Sigmoid colon (tissue), 7 donors: ENCODE data around the gene CYB5R4. TPM values are rescaled to one million over a fixed set of nuclear protein-coding genes. Genes with fewer than 3 reads are reported as not detected.
"Not testable (repeated sequence)": the region's sequence is repeated elsewhere in the genome, so short reads cannot be mapped to it uniquely, and the experiment has no call there.

Source experiments
- DNase-seq: peaks from one replicate; pipeline ENCODE4 v3.0.0-alpha.2; 2019
- H3K27ac ChIP-seq, 4 donors: fragments of 200-600 bp; sonication (generic); one replicate each; pipeline ENCODE4 v1.5.1; 2016 to 2019; ENCODE audit warnings: mild to moderate bottlenecking in 1 of 4
- H3K27me3 ChIP-seq, 3 donors: fragments of 200-600 bp; sonication (generic); one replicate each; pipeline ENCODE4 v1.5.1; 2019; ENCODE audit warnings: mild to moderate bottlenecking in 1 of 3
- H3K36me3 ChIP-seq, 4 donors: fragments of 200-600 bp; sonication (generic); one replicate each; pipeline ENCODE4 v1.5.1; 2016 to 2019
- H3K4me1 ChIP-seq, 4 donors: fragments of 200-600 bp; sonication (generic); one replicate each; pipeline ENCODE4 v1.5.1; 2017 to 2019
- H3K4me3 ChIP-seq, 4 donors: fragments of 200-600 bp; sonication (generic); one replicate each; pipeline ENCODE4 v1.5.1; 2017 to 2019; ENCODE audit warnings: mild to moderate bottlenecking in 2 of 4, moderate library complexity in 1 of 4
- H3K9me3 ChIP-seq, 4 donors: fragments of 200-600 bp in 3 of 4; sonication (generic) in 3 of 4; one replicate each; pipeline versions ENCODE4 v1.5.1 to v1.6.1; 2013 to 2019
- CTCF ChIP-seq, 4 experiments: fragments of 450-650 bp in 3 of 4; fragments of 200-600 bp in 1 of 4; IDR thresholded peaks; one replicate each; pipeline ENCODE4 v1.5.1; 2016 to 2019; ENCODE audit warnings: antibody characterized with exemption in 4 of 4, mild to moderate bottlenecking in 3 of 4, moderate library complexity in 2 of 4
- EP300 ChIP-seq, 4 donors: sonication (generic); formaldehyde crosslinking; IDR thresholded peaks; one replicate each; pipeline ENCODE4 v1.6.1; 2017; ENCODE audit warnings: antibody characterized with exemption in 4 of 4
- POLR2A ChIP-seq, 2 donors: fragments of 450-650 bp; IDR thresholded peaks; one replicate each; pipeline ENCODE4 v1.6.1; 2016; ENCODE audit warnings: antibody characterized with exemption in 2 of 2, mild to moderate bottlenecking in 2 of 2, moderate library complexity in 2 of 2
- POLR2AphosphoS5 ChIP-seq, 4 donors: sonication (generic); formaldehyde crosslinking; IDR thresholded peaks; one replicate each; pipeline ENCODE4 v1.6.1; 2017; ENCODE audit warnings: antibody characterized with exemption in 4 of 4
- WGBS, 2 donors: extraction: QIAGEN DNeasy Blood & Tissue Kit; methylation state at CpG; one replicate each; pipeline ENCODE4 v1.1.7; 2013; 5-methylcytosine and 5-hydroxymethylcytosine counted together
- intact Hi-C: fragments of 100-400 bp; cut with DNase I; formaldehyde crosslinking; loops from one replicate; pipeline ENCODE4 v1.15.1; 2023
- polyA plus RNA-seq, 3 donors: library from polyadenylated mRNA; stranded (reverse); fragments of 200-250 nt; gene quantifications; one replicate each; pipeline ENCODE4 v1.2.3, GENCODE V29; 2013
- total RNA-seq, 4 donors: library from RNA; depleted of rRNA; stranded (reverse); fragments of >200 nt; gene quantifications; one replicate each; pipeline ENCODE4 v1.1.0, GENCODE V29; 2016
- donor health status: healthy with polysubstance abuse.
- donor health status: Bipolar disorder and iron deficiency.
- donor health status: healthy.

The CYB5R4 gene
- total and polyA plus RNA-seq, 7 donors, result 9.7 to 35.6 (median 14.3) TPM

DNA sequence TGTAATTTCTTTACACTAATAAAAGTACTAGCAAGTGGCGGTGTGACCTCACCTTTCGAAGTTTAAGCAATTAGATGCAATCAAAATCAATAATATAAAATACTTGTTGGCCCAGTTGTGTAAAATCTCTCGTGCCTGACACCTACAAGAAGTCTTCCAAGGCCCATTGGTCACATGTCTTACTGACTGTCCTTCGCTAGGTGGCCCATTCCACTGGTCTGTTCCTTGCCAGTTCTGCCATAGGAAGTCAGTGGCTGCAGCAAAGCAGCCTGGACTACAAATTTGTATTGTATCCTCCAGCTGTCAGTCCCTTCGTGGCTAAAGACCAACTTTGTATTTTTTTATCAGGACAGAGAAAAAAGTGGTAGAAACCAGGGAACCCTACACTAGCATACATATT, 61.8 kb downstream of the CYB5R4 start:
- Histone ChIP-seq H3K4me3 (no peak overlapping the region), H3K27me3 (no peaks in the 10 kb centered on the region), H3K36me3 (peaks cover 0 to 36% (median 0%) of the 10 kb centered on the region in 4 donors), H3K9me3 (no peaks in the 10 kb centered on the region), H3K4me1 (no peaks in the 10 kb centered on the region), H3K27ac (no peak overlapping the region)
- DNase-seq, result no peak
- TF ChIP-seq EP300 (IDR thresholded peaks at IDR 0.05) (no peak), POLR2AphosphoS5 (IDR thresholded peaks at IDR 0.05) (no peak), POLR2A (IDR thresholded peaks at IDR 0.05) (no peak), CTCF (IDR thresholded peaks at IDR 0.05) (no peak)
- 91 to 94% methylated on average over 5 of the region's 5 CpGs for WGBS, 2 donors
- intact Hi-C loops, result no loop called here

- WGBS, 2 donors, result 73 to 88% methylated on average over 2 of the region's 2 CpGs
- intact Hi-C loops, result no loop called here
- Histone ChIP-seq H3K4me1 (no peaks in the 10 kb centered on the region), H3K27ac (no peak overlapping the region), H3K4me3 (no peak overlapping the region), H3K9me3 (no peaks in the 10 kb centered on the region), H3K27me3 (no peaks in the 10 kb centered on the region), H3K36me3 (peaks cover 0 to 60% (median 2%) of the 10 kb centered on the region in 4 donors)
- no peak for DNase-seq
- TF ChIP-seq EP300 (IDR thresholded peaks at IDR 0.05) (no peak), POLR2AphosphoS5 (IDR thresholded peaks at IDR 0.05) (no peak), CTCF (IDR thresholded peaks at IDR 0.05) (no peak), POLR2A (IDR thresholded peaks at IDR 0.05) (no peak)
Observed at GRCh38 chr6:83927470-83927869, 68.0 kb downstream of the CYB5R4 start.

GRCh38 chr6:83928286-83928685, 68.8 kb downstream of the CYB5R4 start:
- intact Hi-C loops, result no loop called here
- TF ChIP-seq POLR2AphosphoS5 (IDR thresholded peaks at IDR 0.05) (no peak), POLR2A (IDR thresholded peaks at IDR 0.05) (no peak), EP300 (IDR thresholded peaks at IDR 0.05) (no peak), CTCF (IDR thresholded peaks at IDR 0.05) (no peak)
- Histone ChIP-seq H3K9me3 (no peaks in the 10 kb centered on the region), H3K27ac (no peak overlapping the region), H3K4me1 (no peaks in the 10 kb centered on the region), H3K27me3 (no peaks in the 10 kb centered on the region), H3K4me3 (no peak overlapping the region), H3K36me3 (peaks cover 0 to 60% (median 2%) of the 10 kb centered on the region in 4 donors)
- no peak for DNase-seq
- WGBS, 2 donors, result 89 to 97% methylated on average over 1 of the region's 1 CpG

- intact Hi-C loops, H3K4me3 ChIP-seq, H3K27ac ChIP-seq, DNase-seq, H3K4me1 ChIP-seq, H3K27me3 ChIP-seq, H3K9me3 ChIP-seq: not testable (repeated sequence)
- WGBS, 2 donors, result 91 to 96% methylated on average over 4 of the region's 4 CpGs
- peaks cover 0 to 20% (median 6%) of the 10 kb centered on the region in 4 donors for H3K36me3 ChIP-seq
Observed at GRCh38 chr6:83946201-83946833, 86.8 kb downstream of the CYB5R4 start.

GRCh38 chr6:83947983-83948382, 88.5 kb downstream of the CYB5R4 start:
- H3K36me3 ChIP-seq, DNase-seq, H3K4me3 ChIP-seq, H3K9me3 ChIP-seq, H3K27me3 ChIP-seq, H3K27ac ChIP-seq, intact Hi-C loops, H3K4me1 ChIP-seq: not testable (repeated sequence)
- 92 to 100% methylated on average over 2 of the region's 2 CpGs for WGBS, 2 donors

GRCh38 chr6:83948851-83949250, 89.4 kb downstream of the CYB5R4 start:
- intact Hi-C loops, result no loop called here
- TF ChIP-seq POLR2A (IDR thresholded peaks at IDR 0.05) (no peak), POLR2AphosphoS5 (IDR thresholded peaks at IDR 0.05) (no peak), EP300 (IDR thresholded peaks at IDR 0.05) (no peak), CTCF (IDR thresholded peaks at IDR 0.05) (no peak)
- H3K4me3 ChIP-seq, result no peak overlapping the region
- H3K27me3 ChIP-seq, result no peaks in the 10 kb centered on the region
- H3K4me1 ChIP-seq, result no peaks in the 10 kb centered on the region
- DNase-seq, result no peak
- 64 to 73% methylated on average over 2 of the region's 2 CpGs for WGBS, 2 donors
- H3K9me3 ChIP-seq, result peaks cover 0 to 2% (median 0%) of the 10 kb centered on the region in 4 donors
- no peaks in the 10 kb centered on the region for H3K36me3 ChIP-seq
- no peak overlapping the region for H3K27ac ChIP-seq

GRCh38 chr6:83951423-83951822, 91.9 kb downstream of the CYB5R4 start:
- H3K27ac ChIP-seq, H3K27me3 ChIP-seq, intact Hi-C loops, H3K4me3 ChIP-seq, H3K9me3 ChIP-seq, H3K4me1 ChIP-seq, DNase-seq: not testable (repeated sequence)
- peaks cover 0 to 14% (median 10%) of the 10 kb centered on the region in 4 donors for H3K36me3 ChIP-seq
- 98% methylated on average over 2 of the region's 2 CpGs for WGBS, 2 donors
